ENCODE results near the gene CLEC4M.

Gene CLEC4M

DNA sequence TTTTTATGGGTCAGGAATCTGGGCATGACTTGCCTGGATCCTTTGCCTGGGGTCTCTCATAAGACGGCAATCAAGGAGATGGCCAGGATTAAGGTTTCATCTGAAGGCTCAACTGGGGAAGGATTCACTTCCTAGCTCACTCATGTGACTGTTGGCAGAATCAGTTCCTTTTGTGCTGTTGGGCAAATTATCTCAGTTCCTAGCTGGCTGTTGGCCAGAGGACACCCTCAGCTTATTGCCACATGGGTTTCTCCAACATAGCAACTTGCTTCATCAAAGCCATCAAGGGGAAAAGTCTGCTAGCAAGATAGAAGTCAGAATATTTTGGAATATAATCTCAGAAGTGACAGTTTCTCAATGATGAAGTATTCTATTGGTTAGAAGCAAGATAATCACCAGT, 54.8 kb downstream of the CLEC4M start:
- peak; percentile 22 for DNase-seq

DNA sequence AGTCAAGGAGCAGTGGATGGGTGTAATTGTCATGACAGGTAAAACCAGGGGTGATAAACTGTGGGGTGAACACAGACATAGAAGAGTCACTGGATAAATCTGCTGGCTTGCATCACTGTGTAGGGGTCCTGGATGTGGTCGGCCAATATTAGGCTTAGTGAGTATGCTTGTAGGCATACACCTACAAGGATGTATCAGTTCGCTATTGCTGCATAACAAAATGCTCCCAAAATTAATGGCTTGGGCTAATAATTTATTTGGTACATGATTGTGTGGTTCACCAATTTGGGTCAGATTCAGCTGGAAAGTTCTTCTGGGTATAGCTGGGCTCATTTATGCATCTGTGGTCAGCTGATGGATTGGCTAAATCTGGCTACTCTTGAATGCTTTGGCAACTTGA, 55.8 kb downstream of the CLEC4M start:
- no peak for DNase-seq
